ENCODE results near the gene KLHDC7B. TPM values are rescaled to one million over a fixed set of nuclear protein-coding genes. Genes with fewer than 3 reads are reported as not detected.

KLHDC7B gene
- total RNA-seq, 1 donor from 2014 or later = 7.2 TPM

DNA sequence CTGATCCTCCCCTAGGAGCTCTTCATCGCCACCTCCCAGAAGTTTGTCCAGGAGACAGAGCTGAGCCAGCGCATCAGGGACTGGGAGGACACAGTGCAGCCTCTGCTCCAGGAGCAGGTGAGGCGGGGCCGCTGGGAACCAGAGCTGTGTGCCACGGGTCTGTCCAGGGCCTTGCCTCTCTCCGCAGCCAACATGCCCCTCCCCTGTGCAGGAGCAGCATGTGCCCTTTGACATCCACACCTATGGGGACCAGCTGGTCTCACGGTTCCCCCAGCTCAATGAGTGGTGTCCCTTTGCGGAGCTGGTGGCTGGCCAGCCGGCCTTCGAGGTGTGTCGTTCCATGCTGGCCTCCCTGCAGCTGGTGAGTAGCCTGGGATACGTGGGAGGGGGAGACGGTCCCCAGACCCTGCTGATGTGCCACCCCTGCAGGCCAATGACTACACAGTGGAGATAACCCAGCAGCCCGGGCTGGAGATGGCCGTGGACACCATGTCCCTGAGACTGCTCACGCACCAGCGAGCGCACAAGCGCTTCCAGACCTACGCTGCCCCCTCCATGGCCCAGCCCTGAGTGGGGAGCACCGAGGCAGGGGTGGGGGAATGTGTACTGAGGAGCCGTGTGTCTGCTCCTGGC is 22.8 kb upstream of the KLHDC7B start:
- DNase-seq (ENCODE audit: low spot score) = no peak
- Mint-ChIP-seq H3K9me3 (ENCODE audit: low read depth) (no peaks in the 10 kb centered on the region), H3K4me3 (ENCODE audit: unreplicated experiment) (no peak overlapping the region), H3K36me3 (ENCODE audit: low read depth) (peaks cover 7% of the 10 kb centered on the region), H3K27ac (ENCODE audit: unreplicated experiment) (no peak overlapping the region), H3K4me1 (ENCODE audit: low read depth) (peaks cover 34% of the 10 kb centered on the region), H3K27me3 (ENCODE audit: low read depth) (no peaks in the 10 kb centered on the region)
- TF ChIP-seq CTCF (IDR thresholded peaks at IDR 0.05) = no peak

GRCh38 chr22:50523458-50523805 is 22.3 kb upstream of the KLHDC7B start:
- no peak for TF ChIP-seq CTCF (IDR thresholded peaks at IDR 0.05)
- H3K4me3 Mint-ChIP-seq (ENCODE audit: unreplicated experiment) = no peak overlapping the region
- no peaks in the 10 kb centered on the region for H3K9me3 Mint-ChIP-seq (ENCODE audit: low read depth)
- H3K4me1 Mint-ChIP-seq (ENCODE audit: low read depth) = peaks cover 39% of the 10 kb centered on the region
- H3K27ac Mint-ChIP-seq (ENCODE audit: unreplicated experiment) = no peak overlapping the region
- DNase-seq (ENCODE audit: low spot score) = no peak
- H3K36me3 Mint-ChIP-seq (ENCODE audit: low read depth) = peaks cover 7% of the 10 kb centered on the region
- no peaks in the 10 kb centered on the region for H3K27me3 Mint-ChIP-seq (ENCODE audit: low read depth)

DNA sequence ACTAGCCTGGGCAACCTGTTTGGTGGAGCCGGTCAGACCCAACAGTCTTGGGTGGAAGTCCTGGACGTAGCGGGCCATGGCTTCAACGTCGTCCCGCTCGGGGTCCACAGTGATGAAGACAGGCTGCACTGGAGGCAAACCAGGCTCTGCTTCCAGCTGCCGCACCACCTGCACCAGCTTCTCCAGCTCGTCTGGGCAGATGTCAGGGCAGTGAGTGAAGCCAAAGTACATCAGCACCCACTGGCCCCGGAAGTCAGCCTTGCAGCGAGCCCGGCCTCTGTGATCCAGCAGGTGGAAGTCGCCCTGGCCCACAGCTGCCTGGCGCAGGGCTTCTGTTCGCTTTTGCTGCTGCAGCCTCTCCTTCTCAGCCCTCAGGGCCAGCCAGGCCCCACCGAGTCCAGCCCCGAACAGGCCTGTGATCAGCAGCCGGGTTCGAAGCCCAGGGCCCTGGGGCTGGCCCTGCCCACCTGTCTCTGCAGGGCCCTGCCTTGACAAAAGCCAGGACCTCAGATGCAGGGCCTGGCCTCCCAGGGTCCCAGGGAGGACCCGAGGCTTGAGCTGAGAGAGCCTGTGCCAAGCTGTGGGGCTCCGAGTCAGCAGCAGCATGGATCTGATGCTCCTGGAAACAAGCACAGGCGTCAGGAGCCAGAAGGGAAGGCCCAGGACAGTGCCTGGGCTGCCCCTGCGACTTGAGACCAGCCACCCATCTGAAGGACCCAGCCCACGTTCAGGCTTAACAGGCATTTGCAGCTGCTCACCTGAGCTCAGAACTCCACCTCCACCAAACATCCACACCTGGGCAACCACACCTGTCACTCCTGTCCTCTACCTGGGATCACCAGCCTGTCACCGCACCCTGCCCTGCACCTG is 21.7 kb upstream of the KLHDC7B start:
- peaks cover 7% of the 10 kb centered on the region for H3K36me3 Mint-ChIP-seq (ENCODE audit: low read depth)
- peak; percentile 50 for DNase-seq (ENCODE audit: low spot score)
- TF ChIP-seq CTCF (IDR thresholded peaks at IDR 0.05) = no peak
- H3K4me3 Mint-ChIP-seq (ENCODE audit: unreplicated experiment) = peak overlapping the region; percentile 95
- H3K27ac Mint-ChIP-seq (ENCODE audit: unreplicated experiment) = peak overlapping the region; percentile 89
- peaks cover 46% of the 10 kb centered on the region for H3K4me1 Mint-ChIP-seq (ENCODE audit: low read depth)
- no peaks in the 10 kb centered on the region for H3K9me3 Mint-ChIP-seq (ENCODE audit: low read depth)
- no peaks in the 10 kb centered on the region for H3K27me3 Mint-ChIP-seq (ENCODE audit: low read depth)

- H3K4me3 Mint-ChIP-seq (ENCODE audit: unreplicated experiment) = peak overlapping the region; percentile 95
- peaks cover 46% of the 10 kb centered on the region for H3K4me1 Mint-ChIP-seq (ENCODE audit: low read depth)
- H3K36me3 Mint-ChIP-seq (ENCODE audit: low read depth) = peaks cover 4% of the 10 kb centered on the region
- H3K27me3 Mint-ChIP-seq (ENCODE audit: low read depth) = no peaks in the 10 kb centered on the region
- H3K9me3 Mint-ChIP-seq (ENCODE audit: low read depth) = no peaks in the 10 kb centered on the region
- TF ChIP-seq CTCF (IDR thresholded peaks at IDR 0.05) = no peak
- peak overlapping the region; percentile 89 for H3K27ac Mint-ChIP-seq (ENCODE audit: unreplicated experiment)
- peak; percentile 69 for DNase-seq (ENCODE audit: low spot score)
Observed at GRCh38 chr22:50524676-50525103, 21.0 kb upstream of the KLHDC7B start.

DNA sequence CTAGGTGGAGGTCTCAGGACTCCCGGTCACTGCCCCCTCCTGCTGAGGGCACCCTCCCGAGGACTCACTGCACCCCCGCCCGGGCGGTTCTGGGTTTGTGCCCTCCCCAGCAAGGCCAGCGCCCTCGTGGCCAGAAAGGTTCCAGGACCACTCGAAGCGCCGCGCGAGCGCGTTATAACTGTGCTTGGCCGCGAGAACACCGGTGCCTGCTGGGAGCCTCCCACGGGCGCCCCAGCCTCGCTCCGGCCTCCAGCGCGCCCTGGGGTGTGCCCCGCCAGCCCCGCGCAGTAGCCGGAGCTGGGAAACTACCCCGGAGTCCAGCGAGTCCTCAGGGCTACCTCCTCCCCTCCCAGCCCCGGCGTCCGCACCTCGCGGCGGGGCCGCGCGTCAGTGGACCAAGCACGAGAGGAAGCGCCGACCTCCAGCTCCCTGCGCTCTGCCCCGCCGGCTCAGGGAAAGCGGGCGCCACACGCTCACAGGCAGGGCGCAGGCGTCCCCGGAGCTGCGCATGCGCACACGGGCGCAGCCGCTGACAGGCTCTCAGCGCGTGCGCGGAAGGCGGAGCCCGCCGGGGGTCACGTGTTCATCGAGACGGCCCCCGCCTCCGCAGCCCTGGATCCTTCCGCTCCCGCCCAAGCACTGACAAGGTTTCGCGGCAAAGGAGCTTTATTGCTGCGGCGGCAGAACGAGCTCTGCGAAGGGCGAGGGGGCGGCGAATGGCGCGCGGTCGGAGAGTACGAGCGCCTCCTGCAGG is 20.4 kb upstream of the KLHDC7B start, which contains the start of gene SCO2:
Gene SCO2 (minus strand): TSS at position 495 of the 754 bp plus-strand sequence. CDS start 1,187 bp downstream, outside the sequence.
- H3K9me3 Mint-ChIP-seq (ENCODE audit: low read depth) = no peaks in the 10 kb centered on the region
- peak within 1 kb of the TSS; percentile 95 for H3K4me3 Mint-ChIP-seq (ENCODE audit: unreplicated experiment)
- no peaks in the 10 kb centered on the region for H3K27me3 Mint-ChIP-seq (ENCODE audit: low read depth)
- DNase-seq (ENCODE audit: low spot score) = peak; percentile 97
- TF ChIP-seq CTCF (IDR thresholded peaks at IDR 0.05) = peak; percentile 73
- H3K27ac Mint-ChIP-seq (ENCODE audit: unreplicated experiment) = peak within 1 kb of the TSS; percentile 92
- H3K4me1 Mint-ChIP-seq (ENCODE audit: low read depth) = peaks cover 46% of the 10 kb centered on the region
- peaks cover 3% of the 10 kb centered on the region for H3K36me3 Mint-ChIP-seq (ENCODE audit: low read depth)

Measured in chondrocyte (in vitro differentiated cells).